Ovary (tissue), 3 donors: Measurements from ENCODE around the gene MAP4K2.

ENCODE experiments used
- CTCF ChIP-seq, 3 donors: fragments of 450-650 bp in 2 of 3; fragments of 200-600 bp in 1 of 3; IDR thresholded peaks; one replicate each; pipeline versions ENCODE4 v1.5.1 to v1.8.0; 2016 to 2022; ENCODE audit warnings: antibody characterized with exemption in 3 of 3, mild to moderate bottlenecking in 1 of 3
- POLR2A ChIP-seq: fragments of 450-650 bp; IDR thresholded peaks from one replicate; pipeline ENCODE4 v1.6.1; 2017; ENCODE audit warnings: antibody characterized with exemption, mild to moderate bottlenecking, moderate library complexity
- donor health status: DM: no; HTN: no; CAD: no.

- TF ChIP-seq CTCF (IDR thresholded peaks at IDR 0.05), result no peak
- TF ChIP-seq POLR2A, result no peak
Measured at GRCh38 chr11:64848214-64848825, 45.3 kb upstream of the MAP4K2 start.
